ENCODE measurements around the gene TRAM2. TPM values are rescaled to one million over a fixed set of nuclear protein-coding genes. Genes with fewer than 3 reads are reported as not detected.
"Not testable (repeated sequence)": the region's sequence is repeated elsewhere in the genome, so short reads cannot be mapped to it uniquely, and the experiment has no call there.

TRAM2 gene
- total RNA-seq, 1 experiment from 2014 or later: 176 TPM

- DNase-seq (ENCODE audit: low read depth): no peak
These were observed 83.2 kb downstream of the TRAM2 start for GRCh38 chr6:52493669-52494068.

DNA sequence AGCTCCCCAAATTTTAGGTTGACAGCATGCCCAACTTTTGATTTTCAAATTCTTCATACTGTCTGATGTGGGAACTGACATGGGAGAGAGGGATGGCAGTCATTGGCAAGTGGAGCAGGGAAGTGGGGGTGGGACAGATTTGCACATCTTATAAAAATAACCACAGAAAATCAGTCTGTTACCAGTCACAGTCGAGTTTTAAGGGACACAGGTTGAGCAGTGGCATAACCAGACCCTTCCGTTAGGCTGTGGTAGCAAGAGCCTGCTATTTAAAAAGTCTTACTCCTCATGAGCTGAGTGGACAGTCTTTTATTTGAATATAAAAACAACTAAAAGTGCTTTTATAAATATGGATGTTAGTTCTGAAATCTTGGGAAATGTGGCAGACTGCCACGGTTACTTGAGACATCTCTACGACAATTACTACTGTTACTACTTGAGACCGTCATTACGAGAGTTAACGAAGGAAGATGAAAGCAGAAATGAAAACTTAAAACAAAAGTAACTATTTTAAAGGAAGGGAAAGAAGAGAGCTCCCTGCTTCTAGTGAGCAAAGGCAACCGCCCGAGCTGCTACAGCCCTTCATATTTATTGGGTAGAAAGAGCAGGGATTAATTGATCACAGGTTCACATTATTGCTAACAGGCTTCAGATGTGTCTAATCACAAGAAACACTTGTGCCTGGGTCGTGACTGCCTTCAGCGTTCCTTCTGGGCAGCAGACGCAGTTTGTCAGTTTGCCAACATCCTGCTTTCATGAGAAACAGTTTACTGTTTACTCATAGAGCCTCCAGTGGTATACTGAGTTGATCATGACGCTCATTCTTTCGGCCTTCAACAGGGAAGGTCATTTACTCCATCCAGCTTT, 85.4 kb downstream of the TRAM2 start:
- DNase-seq (ENCODE audit: low read depth): peak; percentile 42

DNA sequence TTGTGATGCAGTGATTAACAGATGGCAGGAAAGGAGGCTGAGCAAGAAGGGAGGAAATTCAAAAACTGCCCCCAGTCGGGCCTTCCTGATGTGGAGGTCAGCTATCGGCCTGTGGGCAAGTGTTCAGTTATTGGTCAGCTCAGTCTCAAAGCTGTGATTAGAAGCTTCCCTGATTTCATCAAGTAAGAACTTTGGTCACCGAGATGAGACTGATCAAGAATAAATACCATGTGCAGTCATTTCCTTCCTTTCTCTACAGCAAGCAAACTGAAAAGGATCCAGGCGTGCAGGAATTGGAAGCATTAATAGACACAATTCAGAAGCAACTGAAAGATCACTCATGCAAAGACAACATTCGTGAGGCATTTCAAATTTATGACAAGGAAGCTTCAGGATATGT, 87.0 kb downstream of the TRAM2 start:
- no peak for DNase-seq (ENCODE audit: low read depth)

DNA sequence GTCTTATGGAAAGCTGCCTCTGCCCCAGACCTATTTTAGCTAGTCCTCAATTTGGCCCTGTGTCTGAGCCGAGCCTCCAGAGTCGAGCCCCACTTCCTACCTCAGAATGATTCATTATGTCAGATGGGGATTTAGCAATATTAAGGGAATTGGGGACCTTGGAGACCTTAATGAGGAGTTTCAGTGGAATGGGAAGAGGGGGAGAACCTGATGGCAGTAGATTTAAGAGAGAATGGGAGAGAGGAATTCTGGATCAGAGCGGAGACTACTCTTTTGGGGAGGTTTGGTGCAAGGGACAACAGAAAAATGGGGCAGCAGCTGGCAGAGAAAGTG, 93.2 kb downstream of the TRAM2 start:
- DNase-seq (ENCODE audit: low read depth): no peak

DNA sequence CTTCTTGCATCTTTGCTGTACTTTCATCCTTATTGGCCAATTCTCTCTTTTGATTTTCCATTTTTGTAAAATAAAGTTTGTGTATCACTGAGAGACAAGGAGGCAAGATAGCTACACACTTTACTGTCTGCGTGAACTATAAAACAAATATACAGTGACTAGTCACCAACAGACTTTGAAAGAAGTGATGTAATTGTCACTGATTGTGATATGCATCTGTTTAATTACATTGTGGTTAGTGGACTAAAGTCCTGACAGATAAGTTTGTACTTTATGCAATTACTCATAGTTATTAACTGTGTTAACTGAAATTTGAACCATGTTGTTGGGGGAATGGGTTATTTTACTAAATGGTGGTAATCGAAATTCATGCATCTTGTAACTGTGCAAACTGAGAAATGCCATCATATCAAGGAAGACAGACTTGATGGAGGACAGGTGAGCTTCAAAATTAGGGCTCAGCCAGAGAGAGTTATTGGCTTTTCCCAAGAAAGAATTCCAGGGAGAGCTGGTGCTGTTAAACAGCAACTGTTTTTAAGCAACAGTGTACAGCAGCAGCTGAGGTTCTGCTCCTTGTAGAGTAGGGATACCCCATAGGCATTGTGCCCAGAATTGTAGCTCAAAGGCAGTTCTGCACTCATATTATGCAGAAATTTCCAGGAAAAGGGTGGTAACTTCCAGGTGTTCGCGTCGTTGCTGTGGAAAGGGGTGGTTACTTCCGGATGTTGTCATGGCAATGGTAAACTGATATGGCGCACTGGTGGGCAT, 93.8 kb downstream of the TRAM2 start:
- DNase-seq (ENCODE audit: low read depth): peak; percentile 72

DNA sequence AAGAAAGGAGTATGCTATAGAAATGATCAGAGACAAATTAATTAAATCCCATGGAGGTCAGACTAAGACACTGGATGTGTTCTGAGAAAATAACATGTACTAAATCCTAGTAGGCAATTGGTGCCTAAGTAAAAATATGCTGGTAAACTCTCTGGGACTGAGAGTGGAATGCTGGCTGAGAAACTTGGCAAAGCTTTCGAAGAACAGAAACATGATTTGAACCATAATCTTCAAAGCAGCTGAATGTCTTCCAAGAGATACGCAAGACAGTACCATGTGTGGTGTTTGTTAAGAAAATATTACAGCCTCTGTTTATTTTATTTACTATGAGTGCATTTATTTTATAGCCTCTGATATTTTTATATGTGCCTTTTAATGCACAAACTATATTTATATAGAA, 101.6 kb downstream of the TRAM2 start:
- no peak for DNase-seq (ENCODE audit: low read depth)

GRCh38 chr6:52474173-52474572, 102.7 kb downstream of the TRAM2 start:
- no peak for DNase-seq (ENCODE audit: low read depth)

DNA sequence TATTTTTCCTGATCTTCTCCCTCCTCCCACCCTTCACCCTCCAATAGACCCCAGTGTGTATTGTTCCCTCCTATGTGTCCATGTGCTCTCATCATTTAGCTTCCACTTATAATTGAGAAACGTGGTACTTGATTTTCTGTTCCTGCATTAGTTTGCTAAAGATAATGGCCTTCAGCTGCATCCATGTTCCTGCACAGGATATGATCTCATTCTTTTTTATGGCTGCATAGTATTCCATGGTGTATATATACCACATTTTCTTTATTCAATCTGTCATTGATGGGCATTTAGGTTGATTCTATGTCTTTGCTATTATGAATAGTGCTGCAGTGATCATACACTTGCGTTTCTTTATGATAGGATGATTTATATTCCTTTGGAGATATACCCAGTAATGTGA, 115.7 kb downstream of the TRAM2 start:
- not testable (repeated sequence) for DNase-seq (ENCODE audit: low read depth)

GRCh38 chr6:52457096-52457495, 119.8 kb downstream of the TRAM2 start:
- peak; percentile 18 for DNase-seq (ENCODE audit: low read depth)

- peak; percentile 86 for DNase-seq (ENCODE audit: low read depth)
These were observed 122.3 kb downstream of the TRAM2 start for GRCh38 chr6:52454556-52454955.

Other genes starting within 250 kb of the TRAM2 start
- gene PAQR8, start 214.9 kb downstream of the TRAM2 start, total RNA-seq (2014; rRNA removed; shearing (Covaris generic)): 4.9 and 9.9 TPM in 2 replicates
- 25.1 and 44.4 TPM in 2 replicates for gene EFHC1, start 156.7 kb downstream of the TRAM2 start, total RNA-seq (2014; rRNA removed; shearing (Covaris generic))
- gene TMEM14A, start 94.1 kb upstream of the TRAM2 start, total RNA-seq (2014; rRNA removed; shearing (Covaris generic)): 124 and 158 TPM in 2 replicates
- gene GSTA2, start 186.4 kb upstream of the TRAM2 start, total RNA-seq (2014; rRNA removed; shearing (Covaris generic)): 0.12 TPM in 1 of 2 replicates, not detected in the other
- gene GSTA1, start 226.8 kb upstream of the TRAM2 start, total RNA-seq (2014; rRNA removed; shearing (Covaris generic)): 0.30 and 0.44 TPM in 2 replicates

Data from M059J (cell line).